NCI-H2227 treated with DMSO at 0.1 percent for 48 hours (cell line): ENCODE data around the gene HOXB9.

Source experiments
- DNase-seq: peaks from one replicate; lab custom pipeline; 2025; lab: John Stamatoyannopoulos, UW

Gene HOXB9

DNA sequence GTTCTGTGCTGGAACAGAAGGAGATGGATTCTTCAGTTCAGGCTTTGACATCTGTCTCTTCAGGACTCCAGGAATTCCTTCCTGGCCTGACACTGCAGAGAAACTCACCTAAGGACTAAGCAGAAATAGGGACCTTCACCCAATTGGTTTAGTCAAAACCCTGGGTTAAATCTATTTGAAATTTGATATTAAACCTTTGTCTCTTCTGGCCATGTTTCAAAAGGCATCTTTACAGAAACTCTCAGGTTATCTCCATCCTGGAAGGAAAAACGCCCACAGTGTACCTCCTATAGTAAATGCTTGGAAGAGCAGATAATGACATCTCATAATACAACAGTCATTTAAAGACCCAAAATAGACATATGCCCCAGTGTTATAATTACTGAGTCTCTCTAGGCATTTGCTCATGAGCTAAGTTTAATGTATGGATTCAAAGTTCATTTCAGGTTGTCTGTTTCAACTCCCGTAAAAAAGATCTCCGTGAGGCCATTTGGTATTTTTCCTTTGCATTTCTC is 42.4 kb downstream of the HOXB9 start:
- DNase-seq, result no peak

DNA sequence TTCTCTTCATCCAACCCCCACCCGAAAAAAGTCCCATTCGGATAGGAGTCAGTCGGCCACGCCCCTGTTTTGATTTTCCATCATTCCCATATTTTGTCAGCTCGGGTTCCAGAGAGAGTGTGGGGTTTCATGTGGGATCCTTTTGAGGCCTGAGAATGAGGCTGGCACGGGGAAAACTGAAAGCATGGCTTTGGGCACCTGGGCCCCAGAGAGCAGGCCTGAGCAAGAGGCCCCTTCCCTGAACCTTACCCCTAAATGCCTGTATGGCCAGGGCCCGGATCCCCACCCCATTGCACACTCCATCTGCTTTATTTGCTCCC is 43.4 kb downstream of the HOXB9 start:
- no peak for DNase-seq

DNA sequence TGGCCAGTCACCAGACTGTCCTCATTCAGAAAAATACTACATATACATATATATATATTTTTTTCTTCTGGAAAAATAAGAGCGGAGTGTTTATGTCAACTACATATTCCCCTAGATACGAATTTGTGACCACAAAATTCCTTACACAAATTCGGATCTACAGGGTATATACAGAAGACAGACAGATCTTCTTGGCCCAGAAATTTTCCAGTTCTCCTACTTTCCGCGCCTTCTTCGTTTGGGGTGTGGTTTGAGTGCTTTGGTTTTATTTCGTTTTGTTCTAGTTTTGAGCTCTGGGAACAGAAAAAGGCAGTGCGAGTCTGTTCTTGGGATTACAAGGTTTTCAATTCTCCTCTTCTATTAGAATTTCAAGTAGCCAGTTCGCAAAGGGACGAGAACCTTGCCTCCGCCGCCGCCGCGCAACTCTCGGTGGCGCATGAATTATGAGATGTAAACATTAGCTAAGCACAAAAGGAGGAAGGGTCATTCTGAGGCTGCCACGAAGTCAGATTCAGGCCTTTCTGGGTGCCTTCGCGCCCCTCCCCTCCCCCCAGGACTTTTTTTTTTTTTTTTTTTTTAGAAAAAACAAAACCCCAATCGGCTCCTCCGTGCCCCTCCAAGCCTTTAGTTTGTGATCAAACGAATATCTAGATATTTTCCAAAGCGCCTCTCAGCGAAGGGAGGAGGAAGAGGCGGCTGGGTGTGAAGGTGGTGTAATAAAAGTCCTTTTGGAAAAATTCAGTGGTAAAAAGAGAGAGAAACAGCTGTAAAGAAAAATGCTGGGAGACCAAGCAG is 46.2 kb downstream of the HOXB9 start:
- peak; percentile 79 for DNase-seq

DNA sequence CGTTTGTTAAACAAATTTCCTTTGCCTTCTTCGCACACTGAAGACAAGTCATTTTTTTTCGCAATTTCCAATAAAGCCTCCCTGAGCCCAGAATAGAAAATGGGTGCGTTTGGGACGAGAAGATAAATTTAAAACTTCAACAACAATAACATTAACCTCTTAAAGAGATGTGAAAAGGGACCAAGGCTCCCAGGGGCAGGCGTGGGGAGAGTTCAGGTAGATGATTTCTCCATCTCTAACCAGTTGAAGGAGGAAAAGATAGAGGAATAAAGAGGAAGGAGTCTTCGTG is 46.7 kb downstream of the HOXB9 start:
- DNase-seq, result peak; percentile 46

DNA sequence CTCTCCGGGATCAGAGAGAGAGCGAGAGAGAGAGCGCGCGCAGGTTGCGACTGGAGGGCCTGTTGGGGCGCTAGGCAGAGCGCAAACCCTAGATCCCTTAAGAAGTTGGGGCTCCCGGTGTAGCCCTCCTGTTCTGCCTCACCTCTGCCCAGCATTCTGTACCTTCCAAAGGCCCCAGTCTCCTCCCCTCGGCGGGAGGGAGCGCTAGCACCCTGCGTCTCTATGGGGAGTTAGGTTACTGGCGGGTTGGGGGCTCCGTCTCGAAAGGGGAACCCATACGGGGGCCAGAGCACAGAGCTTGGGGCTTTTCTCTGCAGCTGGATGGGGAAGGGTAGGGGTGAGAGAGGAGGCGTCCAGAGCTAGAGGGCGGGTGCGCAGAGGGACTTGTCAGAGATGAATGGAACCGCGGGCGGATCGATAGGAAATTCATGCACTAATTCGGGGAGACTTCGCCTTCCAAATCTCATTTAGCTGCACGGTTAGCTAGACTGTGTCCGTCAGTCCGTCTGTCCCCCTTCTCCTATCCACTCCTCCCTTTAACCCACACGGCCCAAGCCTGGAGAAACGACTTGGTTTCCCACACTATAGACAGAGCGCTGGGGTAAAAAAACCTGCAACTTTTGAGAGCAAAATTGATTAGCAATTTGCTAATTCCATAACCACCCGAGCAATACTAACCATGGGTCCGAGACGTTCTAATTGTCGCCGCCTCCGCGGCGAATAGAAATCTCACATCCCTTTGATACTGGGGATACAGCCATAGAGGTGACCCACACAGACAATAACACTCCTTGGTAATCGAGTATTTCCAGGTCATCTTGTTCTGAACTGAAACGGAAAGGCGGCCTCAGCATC is 47.3 kb downstream of the HOXB9 start:
- DNase-seq, result no peak

DNA sequence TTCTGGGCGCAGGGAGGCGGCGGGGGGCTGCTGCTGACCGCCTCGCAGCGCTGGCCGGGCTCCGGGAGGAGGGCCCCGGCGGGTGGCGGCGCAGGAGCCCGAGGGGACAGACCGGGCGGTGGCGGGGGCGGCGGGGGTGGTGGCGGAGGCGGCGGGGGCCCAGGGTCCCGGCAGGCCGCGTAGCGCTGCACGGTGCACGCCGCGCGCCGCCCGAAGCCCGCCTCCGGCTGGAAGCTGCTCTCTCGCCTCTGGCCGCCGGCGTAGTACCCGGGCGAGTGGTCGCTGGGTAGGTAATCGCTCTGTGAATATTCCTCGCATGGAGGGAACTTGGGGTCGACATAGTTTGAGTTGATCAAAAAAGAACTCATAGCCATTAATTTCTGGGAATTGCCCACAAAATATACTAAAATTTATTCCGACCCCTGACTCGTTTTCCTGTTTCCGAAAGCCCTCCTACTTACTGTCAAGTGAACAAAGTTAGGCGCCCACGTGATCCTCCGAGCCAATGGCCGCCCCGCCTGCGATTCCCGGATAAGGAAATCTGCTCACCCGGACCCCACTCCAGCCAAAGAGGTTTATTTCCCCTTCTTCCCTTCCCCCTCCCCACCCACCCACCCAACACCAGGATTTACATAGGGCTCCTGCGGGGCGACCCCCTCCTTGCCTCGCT is 48.1 kb downstream of the HOXB9 start, which contains the start of gene HOXB4:
Gene HOXB4, minus strand, starts transcription at position 405 of the 670 bp plus-strand sequence. Its CDS starts 31 bp downstream, at position 374.
- peak; percentile 65 for DNase-seq

DNA sequence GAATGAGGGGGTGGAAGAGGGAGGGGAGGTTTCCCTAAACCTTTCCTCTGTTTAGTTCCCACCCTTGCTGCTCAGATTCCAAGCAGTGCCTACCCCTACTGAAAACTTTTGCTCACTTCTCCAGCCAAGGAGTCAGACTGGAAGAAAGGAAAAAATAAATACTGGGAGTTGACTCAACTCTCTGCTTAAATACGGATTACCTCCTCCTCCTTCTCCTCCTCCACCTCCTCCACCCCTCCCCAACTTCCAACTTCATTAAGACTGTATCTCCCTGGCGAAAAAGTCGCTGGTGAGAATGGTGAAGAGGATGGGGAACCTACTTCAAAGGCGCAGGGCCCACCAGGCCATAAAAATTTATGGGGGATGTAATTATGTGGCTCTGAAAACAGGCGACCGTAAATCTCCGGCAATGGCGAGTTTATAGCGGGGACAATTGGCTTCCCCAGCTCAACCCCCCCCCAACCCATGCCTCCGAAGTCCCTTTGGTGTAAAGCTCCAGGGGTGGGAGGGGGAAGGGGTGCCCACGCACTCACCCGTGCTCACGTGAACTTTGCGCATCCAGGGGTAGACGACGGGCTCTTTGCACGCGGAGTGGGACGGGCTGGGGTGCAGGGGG is 48.7 kb downstream of the HOXB9 start:
- DNase-seq, result no peak

DNA sequence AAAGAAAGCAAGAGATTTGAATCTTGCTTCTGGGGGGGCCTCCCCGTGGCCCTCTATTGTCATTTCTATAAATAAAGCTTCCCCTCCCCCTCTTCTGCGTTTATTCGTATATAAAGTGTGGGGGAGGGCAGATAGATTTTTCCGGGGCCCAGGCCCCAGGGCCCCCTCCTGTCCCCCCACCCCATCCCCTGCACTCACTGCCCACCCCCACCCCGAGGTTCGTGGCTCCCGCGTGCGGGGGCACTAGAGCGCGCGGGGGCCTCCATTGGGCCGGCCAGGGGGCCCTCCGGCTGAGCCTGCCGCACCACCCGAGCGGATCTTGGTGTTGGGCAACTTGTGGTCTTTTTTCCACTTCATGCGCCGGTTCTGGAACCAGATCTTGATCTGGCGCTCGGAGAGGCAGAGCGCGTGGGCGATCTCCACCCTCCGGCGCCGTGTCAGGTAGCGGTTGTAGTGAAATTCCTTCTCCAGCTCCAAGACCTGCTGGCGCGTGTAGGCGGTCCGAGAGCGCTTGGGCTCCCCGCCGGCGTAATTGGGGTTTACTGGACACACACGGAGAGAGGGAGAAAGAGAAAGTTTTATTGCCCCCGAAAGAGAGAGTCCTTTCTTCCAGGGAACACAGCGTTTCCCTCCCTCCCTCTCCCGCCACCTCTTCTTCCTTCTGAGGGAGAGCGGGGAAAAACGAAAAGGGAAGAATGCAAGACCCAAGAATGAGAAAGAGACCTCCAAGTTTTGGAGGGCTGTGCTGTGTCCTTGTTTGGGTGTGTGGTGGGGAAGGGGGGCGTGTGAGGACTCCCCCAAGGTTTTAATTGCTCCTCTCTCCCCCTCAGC is 49.5 kb downstream of the HOXB9 start:
- no peak for DNase-seq

DNA sequence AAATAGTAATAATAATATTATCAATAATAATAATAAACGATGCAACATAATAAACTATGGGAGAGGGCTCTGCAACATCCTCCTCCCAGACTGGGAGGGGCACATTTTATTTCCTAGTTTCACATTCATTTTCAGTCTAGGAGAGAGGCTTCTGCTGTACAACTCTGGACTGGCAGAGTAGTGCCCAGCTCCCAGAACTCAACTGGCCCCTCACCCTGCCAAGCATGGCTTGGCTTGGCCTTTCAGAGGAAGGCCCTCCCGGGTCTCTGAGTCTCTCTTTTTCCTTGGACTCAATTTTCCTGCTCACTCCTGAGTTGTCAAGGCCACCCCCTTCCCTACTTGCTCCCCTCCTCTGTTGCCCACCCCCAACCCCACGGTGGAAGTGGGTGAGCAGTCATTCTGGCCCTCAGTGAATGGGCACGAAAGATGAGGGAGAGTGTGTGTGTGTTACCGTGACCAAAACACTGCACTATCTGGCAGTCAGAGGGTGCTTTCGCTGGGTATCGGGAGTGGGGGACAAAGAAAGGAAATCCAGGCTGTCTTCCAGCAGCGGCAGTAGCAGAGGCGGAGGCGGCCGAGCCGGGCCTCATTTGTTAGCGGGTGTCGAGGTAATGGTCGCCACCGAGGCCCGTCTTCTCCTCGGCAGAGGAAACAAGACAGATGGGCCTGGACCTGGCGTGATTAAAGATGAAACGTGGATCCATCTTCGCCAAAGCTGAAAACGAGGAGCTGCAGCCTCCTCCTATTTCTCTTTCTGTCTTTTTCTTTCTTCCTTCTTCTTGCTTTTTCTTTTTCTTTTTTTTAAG is 50.3 kb downstream of the HOXB9 start:
- no peak for DNase-seq

DNA sequence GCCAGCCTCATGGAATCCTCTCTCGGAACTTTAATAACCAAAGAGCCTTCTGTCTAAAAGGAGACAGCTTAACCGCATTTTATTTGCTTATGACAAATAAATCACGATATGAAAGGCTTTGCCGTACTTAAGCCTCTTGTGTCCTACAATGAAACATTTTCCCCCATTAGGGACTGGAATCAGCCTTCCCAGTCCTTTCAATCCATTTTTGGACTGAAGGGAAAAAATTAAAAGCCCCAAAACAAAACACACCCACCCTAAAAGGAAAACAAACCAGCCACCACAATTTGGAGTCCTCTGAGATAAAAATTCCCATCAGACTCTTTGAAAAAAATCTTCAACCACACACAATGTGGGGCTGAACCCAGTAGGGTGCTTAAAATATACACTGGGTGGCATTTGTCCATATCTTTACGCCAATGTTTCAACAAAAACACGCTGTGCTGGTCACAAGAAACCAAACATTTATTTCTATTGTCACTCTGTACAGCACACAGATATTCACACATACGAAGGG is 51.0 kb downstream of the HOXB9 start:
- DNase-seq, result no peak

DNA sequence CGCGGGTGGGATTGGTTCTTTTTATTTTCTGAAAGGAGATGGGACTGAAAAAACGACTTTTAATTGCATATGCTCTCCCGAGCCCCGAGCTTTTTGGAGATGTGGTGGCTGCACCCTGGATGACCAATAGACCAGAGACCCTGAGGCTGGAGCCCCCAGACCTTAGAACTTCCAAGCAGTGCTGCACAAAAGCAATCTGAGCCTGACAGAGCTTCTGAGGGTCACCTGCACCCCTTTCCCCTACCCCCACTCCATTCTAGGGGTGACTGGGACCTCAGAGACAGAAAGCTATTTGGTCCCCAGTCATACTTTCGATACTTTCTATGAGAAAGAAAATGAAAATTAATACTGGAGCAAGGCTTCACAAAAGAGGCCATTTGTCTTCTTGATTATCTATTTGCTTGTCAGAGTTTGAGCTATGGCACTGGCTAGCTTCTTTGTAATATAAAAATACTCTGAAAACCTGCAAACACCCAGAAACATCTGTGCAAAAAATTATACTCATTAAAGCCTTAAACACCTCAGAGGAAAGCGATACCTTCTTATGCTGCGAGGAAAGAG is 51.6 kb downstream of the HOXB9 start:
- DNase-seq, result no peak

DNA sequence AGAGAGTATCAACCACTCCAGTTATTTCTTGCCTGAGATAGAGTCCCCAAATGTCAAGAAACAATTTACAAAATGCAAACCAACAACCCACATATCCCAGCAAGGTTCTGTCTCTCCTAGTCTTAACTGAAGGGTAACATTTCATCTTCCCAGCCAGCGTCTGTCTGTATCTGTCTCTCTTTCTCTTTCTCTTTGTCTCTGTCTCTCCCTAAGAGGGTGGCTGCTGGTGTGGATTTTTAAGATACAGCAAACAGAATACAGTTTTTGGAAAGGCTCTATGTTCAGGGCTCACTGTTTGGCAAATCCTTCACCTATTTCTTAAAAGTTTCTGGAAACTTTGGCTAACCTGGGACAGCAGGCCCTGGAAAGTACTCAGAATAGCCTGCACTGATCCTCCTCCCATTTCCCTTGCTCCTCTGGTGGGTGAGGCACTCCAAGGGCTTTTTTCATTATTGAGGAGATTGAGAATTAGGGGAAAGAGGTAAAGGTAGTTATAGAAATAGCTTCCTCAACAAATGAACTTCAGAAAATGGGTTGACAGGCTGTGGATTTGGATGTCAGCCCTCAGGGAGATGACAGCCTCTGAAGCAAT is 54.2 kb downstream of the HOXB9 start:
- DNase-seq, result no peak
